Stimulated activated CD4-positive, alpha-beta T cell treated with anti-CD3 and anti-CD28 coated beads, Interleukin-2, amount 100 ng/mL, for 48 hours (primary cell): ENCODE measurements around the gene KCNH8.

Experiments used
- DNase-seq, 2 donors: peaks; one replicate each; pipeline ENCODE4 v3.0.0-alpha.2; 2020

The KCNH8 gene

DNA sequence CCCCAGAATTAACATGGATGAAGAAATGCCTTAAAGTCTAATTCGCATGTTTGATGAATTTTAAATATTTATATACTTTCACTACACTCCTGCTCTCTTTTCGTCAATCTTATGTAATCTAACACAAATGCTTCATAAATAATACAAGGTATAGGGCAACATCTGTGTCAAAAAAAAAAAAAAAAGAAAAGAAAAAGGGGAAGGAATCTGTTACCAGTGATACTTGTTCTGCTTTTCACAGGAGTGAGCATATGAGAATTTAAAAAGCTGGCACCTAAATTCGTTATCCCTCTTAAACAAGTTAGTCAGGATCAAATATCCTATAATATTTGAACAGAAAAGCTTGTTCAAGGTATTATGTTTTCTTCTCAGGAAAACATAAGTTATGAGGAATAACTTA lies 243.8 kb downstream of the KCNH8 start:
- no peak for DNase-seq

GRCh38 chr3:19394946-19395345 lies 246.6 kb downstream of the KCNH8 start:
- no peak for DNase-seq

DNA sequence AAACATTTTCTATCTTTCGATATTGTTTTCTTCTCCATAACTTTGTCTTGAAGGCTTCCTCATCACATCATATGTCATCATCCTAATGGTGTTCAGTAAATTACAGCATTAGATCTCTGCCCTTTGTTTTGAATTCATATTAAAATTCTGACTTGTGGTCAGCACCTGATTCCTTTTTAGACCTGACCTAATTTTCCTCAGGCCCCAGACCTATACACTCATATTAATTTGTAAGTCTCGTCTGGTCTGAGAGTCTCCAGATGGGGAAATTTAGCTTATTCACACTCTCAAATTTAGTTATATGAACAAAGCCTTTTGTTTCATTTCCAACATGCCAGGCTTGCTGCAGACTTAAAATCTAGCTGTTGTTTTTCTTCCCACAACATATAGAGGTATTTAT lies 248.4 kb downstream of the KCNH8 start:
- DNase-seq, result no peak

DNA sequence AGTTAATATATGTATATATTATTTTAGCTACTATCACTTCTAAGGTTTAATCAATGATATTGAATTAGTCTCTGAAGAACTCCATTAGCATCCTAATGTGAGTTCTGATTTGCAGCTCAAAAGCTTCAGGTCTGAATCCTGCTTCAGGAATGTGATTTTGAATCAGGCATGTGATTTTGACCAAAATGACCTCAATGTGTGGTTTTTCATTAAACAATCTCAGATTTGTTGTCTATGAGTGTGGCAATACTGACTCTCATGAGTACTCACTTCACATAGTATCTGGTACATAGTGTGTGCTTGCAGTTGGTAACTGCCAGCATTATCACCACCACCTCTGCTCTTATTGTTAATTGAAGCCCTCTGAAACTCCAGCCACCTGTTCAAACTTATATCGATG lies 251.0 kb downstream of the KCNH8 start:
- no peak for DNase-seq

DNA sequence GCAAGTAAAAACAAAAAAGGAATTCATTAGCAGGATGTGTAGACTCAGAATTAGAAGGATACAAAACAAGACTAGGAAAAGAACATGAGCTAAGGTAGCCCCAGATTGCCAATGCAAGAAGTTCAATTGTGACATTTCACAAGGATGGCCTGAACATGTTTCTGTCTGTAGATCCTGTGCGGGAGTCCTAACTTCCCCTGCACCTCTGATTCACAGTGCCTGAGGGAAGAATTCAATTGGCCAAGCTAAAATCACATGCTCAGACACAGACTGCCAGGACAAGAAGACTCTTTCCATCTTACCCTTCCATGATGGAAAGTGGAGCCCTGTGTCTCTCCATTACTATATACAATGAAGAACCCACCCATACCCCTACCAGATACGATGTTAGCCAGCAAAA lies 251.5 kb downstream of the KCNH8 start:
- DNase-seq, result no peak

DNA sequence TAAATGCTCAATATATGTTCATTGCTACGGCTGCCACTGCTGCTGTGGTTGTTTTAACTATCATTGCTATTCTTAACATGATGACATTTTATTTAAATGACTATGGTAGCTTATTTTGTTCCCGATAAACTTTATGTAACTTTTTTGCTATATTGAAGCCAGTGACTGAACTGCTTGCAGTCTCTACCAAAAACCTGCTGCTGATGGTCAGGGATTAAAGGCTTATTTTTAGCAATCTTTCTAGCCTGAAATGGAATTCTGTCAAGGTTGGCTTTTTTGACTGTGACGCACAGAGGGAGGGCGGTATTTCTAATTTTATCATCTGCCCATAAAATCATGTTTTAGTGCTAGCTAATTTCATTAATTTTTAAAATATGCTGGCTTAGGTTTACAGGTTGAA lies 271.8 kb downstream of the KCNH8 start:
- DNase-seq, result no peak

DNA sequence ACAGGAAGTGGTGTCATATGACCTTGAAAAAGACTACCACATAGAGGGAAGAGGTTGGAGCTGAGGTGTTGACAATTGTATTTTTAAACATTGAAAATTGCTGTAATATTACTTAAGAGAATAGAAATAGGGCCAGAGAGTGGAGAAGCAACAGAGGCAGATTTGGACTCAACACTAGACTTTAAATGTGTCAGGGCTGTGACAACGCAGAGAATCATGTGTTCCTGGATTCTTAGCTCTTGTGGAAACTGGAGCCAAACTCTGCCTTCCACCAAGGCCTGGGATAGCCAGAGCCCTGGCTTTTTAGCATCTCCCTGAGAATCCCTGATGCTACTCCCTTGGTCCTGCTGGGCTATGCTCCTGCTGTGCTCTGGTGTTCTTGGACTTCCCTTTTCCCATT lies 277.5 kb downstream of the KCNH8 start:
- no peak for DNase-seq

GRCh38 chr3:19427422-19428149 lies 279.3 kb downstream of the KCNH8 start:
- no peak for DNase-seq

- DNase-seq, result no peak
Observed at GRCh38 chr3:19428729-19429128, 280.4 kb downstream of the KCNH8 start.

DNA sequence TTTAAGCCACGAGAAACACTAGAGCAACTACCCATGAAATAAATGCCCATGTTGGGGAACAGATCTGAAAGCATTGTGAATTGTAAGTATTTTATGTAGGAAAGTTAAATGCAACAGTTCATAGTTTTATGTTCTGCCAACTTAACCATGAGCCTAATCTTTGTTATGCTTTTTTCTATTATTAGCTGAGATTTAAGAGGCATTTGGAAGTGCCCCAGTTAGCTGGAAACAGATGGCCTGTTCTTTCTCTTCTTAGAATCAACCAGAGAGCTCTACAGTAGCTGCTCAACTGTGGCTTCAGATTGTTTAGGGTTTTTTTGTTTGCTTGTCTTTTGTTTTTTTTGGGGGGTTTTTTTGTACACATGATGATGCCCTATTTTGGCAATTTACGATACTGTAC lies 284.4 kb downstream of the KCNH8 start:
- DNase-seq, result no peak

DNA sequence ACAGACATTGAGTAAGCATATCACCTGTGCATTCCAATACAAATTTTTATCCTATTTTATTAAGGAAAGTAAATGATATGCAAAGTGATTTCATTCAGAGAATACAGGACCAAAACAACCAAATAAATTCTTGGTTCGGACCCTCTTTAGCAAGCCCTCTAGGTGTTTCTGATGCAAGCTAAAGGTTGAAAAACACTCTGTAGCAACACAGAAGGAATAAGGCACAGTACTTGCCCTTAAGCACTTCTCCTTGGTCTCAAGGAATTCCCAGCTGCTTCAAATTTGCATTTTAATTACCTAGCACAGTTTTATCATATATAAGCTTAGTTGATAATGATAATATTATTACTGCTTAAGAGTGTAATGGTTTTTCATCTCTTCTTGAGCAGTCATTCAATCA lies 288.4 kb downstream of the KCNH8 start:
- no peak for DNase-seq

DNA sequence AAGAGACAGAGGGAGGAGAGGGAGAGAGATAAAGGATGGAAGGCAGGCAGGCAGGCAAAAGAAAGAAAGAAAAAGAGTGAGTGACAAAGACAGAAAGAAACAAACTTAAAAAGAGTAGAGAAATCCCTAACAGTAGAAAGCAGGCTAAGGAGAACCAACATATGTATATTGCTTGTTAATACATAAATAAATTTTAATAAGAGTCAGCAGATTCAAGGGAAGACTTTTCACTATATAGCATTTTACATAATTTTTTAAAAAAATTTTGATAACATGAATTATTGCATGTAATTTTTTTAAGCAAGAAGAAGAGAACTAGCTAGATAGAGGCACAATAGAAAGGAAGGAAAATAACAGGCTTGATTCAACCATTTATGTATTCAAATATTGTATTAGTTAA lies 291.6 kb downstream of the KCNH8 start:
- no peak for DNase-seq

GRCh38 chr3:19446138-19446537 lies 297.8 kb downstream of the KCNH8 start:
- no peak for DNase-seq

- no peak for DNase-seq
Observed at GRCh38 chr3:19446687-19447086, 298.4 kb downstream of the KCNH8 start.

DNA sequence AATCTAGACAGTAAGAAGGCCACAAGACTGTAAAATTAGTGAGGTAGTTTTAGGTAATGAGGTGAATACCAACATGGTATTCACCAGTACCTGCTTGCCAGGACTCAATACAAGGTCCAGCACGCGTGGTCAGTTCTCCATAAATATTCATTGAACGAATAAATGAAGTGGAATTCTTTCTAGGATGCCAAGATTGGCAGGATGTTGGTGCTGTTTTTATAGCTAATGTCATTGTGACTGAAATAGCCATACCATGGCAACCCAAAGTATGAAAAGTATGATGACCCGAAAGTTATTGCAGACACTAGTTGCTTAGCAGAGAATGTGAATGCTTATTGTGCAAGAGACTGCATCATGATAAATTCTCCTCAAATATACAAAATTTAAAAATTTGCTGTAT lies 307.2 kb downstream of the KCNH8 start:
- no peak for DNase-seq

DNA sequence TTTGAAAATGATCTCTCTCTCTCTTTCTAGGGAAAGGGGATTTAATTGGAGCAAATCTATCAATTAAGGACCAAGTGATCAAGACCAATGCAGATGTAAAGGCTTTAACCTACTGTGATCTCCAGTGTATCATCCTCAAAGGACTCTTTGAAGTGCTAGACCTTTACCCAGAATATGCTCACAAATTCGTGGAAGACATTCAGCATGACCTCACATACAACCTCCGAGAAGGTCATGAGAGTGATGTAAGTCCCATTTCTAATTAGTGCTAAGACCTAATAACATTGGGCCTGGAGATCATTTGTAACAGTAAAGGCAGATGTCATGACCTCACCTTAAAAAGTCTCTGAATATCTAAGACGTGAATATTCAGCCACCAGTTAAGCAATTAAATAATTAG lies 308.4 kb downstream of the KCNH8 start:
- no peak for DNase-seq

DNA sequence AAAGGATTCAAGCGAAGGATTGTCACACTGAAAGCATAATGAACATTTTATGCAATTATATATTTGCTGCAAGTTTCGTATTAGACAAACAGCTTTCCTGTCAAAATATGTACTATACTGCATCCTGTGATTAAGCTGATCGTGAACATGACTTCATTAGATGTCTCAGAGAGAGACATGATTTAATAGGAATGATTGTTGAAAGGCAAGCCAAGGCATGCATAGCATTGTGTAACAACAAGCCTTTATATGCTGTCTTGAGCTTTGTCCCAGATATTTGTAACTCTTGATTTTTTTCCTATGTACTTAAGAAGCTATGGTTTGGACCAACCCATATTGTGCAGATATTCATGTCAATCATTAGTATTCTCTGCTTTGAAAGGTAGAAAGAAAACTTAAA lies 309.1 kb downstream of the KCNH8 start:
- no peak for DNase-seq

- no peak for DNase-seq
Observed at GRCh38 chr3:19467761-19468160, 319.5 kb downstream of the KCNH8 start.

GRCh38 chr3:19471138-19471537 lies 322.8 kb downstream of the KCNH8 start:
- no peak for DNase-seq

- DNase-seq, result no peak
Observed at GRCh38 chr3:19473971-19474580, 325.8 kb downstream of the KCNH8 start.

- no peak for DNase-seq
Observed at GRCh38 chr3:19476281-19476680, 328.0 kb downstream of the KCNH8 start.

- no peak for DNase-seq
Observed at GRCh38 chr3:19485267-19485666, 337.0 kb downstream of the KCNH8 start.

GRCh38 chr3:19487386-19487785 lies 339.1 kb downstream of the KCNH8 start:
- no peak for DNase-seq

- no peak for DNase-seq
Observed at GRCh38 chr3:19488939-19489338, 340.6 kb downstream of the KCNH8 start.

- DNase-seq, result no peak
Observed at GRCh38 chr3:19489936-19490335, 341.6 kb downstream of the KCNH8 start.
